Mesenchymal stem cell (in vitro differentiated cells and primary cell): ENCODE measurements around the gene OPCML.
A peak's percentile ranks its signal among the peaks of the same experiment; 100 is the strongest.

ENCODE experiments used
- DNase-seq: peaks from one replicate; pipeline ENCODE4 v3.0.0-alpha.2; 2013
- H2AFZ ChIP-seq: one replicate; pipeline ENCODE4 v1.6.1; 2013; ENCODE audit warnings: low read depth, mild to moderate bottlenecking, control low read depth, inconsistent platforms, low read length, moderate library complexity
- H2AK5ac ChIP-seq: 2 replicates; pipeline ENCODE4 v1.6.1; 2013; ENCODE audit warnings: low read length, moderate library complexity, mild to moderate bottlenecking, inconsistent platforms; ENCODE audit not compliant: severe bottlenecking
- H2BK120ac ChIP-seq: one replicate; pipeline ENCODE4 v1.6.1; 2013; ENCODE audit warnings: low read depth, mild to moderate bottlenecking, inconsistent platforms, low read length, moderate library complexity
- H2BK12ac ChIP-seq, 2 experiments: one replicate each; pipeline ENCODE4 v1.6.1; 2013; ENCODE audit warnings: inconsistent platforms in 2 of 2, low read length in 2 of 2, mild to moderate bottlenecking in 2 of 2, moderate library complexity in 2 of 2, control low read depth in 1 of 2
- H2BK15ac ChIP-seq: one replicate; pipeline ENCODE4 v1.6.1; 2013; ENCODE audit warnings: mild to moderate bottlenecking, low read depth, inconsistent platforms; ENCODE audit not compliant: poor library complexity, severe bottlenecking
- H2BK5ac ChIP-seq: 2 replicates; pipeline ENCODE4 v1.6.1; 2013; ENCODE audit warnings: low read depth, mild to moderate bottlenecking, low read length, control low read depth, inconsistent platforms; ENCODE audit not compliant: poor library complexity, severe bottlenecking
- H3K14ac ChIP-seq, 2 experiments: one replicate each; pipeline ENCODE4 v1.6.1; 2013; ENCODE audit warnings: inconsistent platforms in 2 of 2, low read length in 2 of 2, control low read depth in 1 of 2, mild to moderate bottlenecking in 1 of 2, moderate library complexity in 1 of 2
- H3K18ac ChIP-seq, 2 experiments: one replicate each; pipeline ENCODE4 v1.6.1; 2013; ENCODE audit warnings: inconsistent platforms in 2 of 2, low read length in 2 of 2, control low read depth in 1 of 2, low read depth in 1 of 2, mild to moderate bottlenecking in 1 of 2
- H3K23ac ChIP-seq, 2 experiments: one replicate each; pipeline ENCODE4 v1.6.1; 2013; ENCODE audit warnings: inconsistent platforms in 2 of 2, low read length in 2 of 2, mild to moderate bottlenecking in 2 of 2, moderate library complexity in 2 of 2, control low read depth in 1 of 2
- H3K27ac ChIP-seq: 2 replicates; pipeline ENCODE4 v1.5.1; 2013; ENCODE audit warnings: mild to moderate bottlenecking, moderate library complexity, low read length, control low read depth, inconsistent platforms; ENCODE audit not compliant: poor library complexity, severe bottlenecking
- H3K27me3 ChIP-seq, 2 experiments: 2 replicates each; pipeline versions ENCODE4 v1.6.1 to v1.7.0; 2013; ENCODE audit warnings: low read length in 2 of 2, mild to moderate bottlenecking in 2 of 2, moderate library complexity in 2 of 2, control low read depth in 1 of 2, inconsistent platforms in 1 of 2; ENCODE audit not compliant: control insufficient read depth in 1 of 2, insufficient read depth in 1 of 2
- H3K36me3 ChIP-seq, 2 experiments: 2 replicates each; pipeline versions ENCODE4 v1.6.1 to v1.7.0; 2013; ENCODE audit warnings: low read length in 2 of 2, control low read depth in 1 of 2, inconsistent platforms in 1 of 2, low read depth in 1 of 2, mild to moderate bottlenecking in 1 of 2; ENCODE audit not compliant: insufficient read depth in 2 of 2, control insufficient read depth in 1 of 2
- H3K4ac ChIP-seq, 2 experiments: one replicate each; pipeline ENCODE4 v1.6.1; 2013; ENCODE audit warnings: inconsistent platforms in 2 of 2, low read length in 2 of 2, mild to moderate bottlenecking in 2 of 2, moderate library complexity in 2 of 2, control low read depth in 1 of 2, low read depth in 1 of 2
- H3K4me1 ChIP-seq: 2 replicates; pipeline ENCODE4 v1.6.1; 2013; ENCODE audit warnings: low read depth, low read length, control low read depth; ENCODE audit not compliant: control insufficient read depth, insufficient read depth
- H3K4me2 ChIP-seq: 2 replicates; pipeline ENCODE4 v1.6.1; 2013; ENCODE audit warnings: low read length, mild to moderate bottlenecking, inconsistent platforms; ENCODE audit not compliant: poor library complexity, severe bottlenecking
- H3K4me3 ChIP-seq, 2 experiments: 2 replicates each; pipeline versions ENCODE4 v1.5.1 to v1.7.0; 2013; ENCODE audit warnings: low read length in 2 of 2, mild to moderate bottlenecking in 2 of 2, control low read depth in 1 of 2, low read depth in 1 of 2; ENCODE audit not compliant: insufficient read depth in 1 of 2
- H3K79me1 ChIP-seq: replicated peaks from 2 replicates; pipeline ENCODE4 v1.6.1; 2013; ENCODE audit warnings: mild to moderate bottlenecking, control low read depth, low read length, inconsistent platforms; ENCODE audit not compliant: poor library complexity, severe bottlenecking
- H3K9ac ChIP-seq: 2 replicates; pipeline ENCODE4 v1.7.0; 2013; ENCODE audit warnings: mild to moderate bottlenecking, low read length, moderate library complexity
- H3K9me3 ChIP-seq: 2 replicates; pipeline ENCODE4 v1.7.0; 2013; ENCODE audit warnings: mild to moderate bottlenecking, low read length; ENCODE audit not compliant: control insufficient read depth
- H4K8ac ChIP-seq: one replicate; pipeline ENCODE4 v1.6.1; 2013; ENCODE audit warnings: inconsistent platforms, mild to moderate bottlenecking, low read length, moderate library complexity
- H4K91ac ChIP-seq: one replicate; pipeline ENCODE4 v1.6.1; 2013; ENCODE audit warnings: mild to moderate bottlenecking, low read length, inconsistent platforms
- WGBS: methylation state at CpG from one replicate; pipeline ENCODE4 v1.1.7; 2013; ENCODE audit warnings: mixed read lengths; 5-methylcytosine and 5-hydroxymethylcytosine counted together

OPCML gene

DNA sequence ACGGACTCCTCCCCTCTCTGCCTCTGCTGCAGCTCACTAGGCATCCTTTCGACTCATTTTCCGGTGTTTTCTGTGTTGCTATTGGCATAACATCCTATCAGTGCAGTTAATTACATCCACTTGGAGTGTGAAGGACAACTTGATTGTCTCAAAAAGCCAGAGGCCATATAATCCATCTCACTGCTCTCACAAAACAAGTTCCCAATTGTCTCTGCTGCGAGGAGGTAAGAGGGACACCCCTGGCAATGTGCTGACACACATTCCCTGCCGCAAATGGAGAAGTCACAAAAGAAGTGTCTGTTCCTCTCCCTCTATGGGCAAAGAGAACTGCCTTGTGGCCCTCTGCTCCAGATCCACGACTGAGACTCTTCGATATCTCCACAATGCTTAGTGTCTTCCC, 618.4 kb downstream of the OPCML start:
- H3K4me1 ChIP-seq: no peaks in the 10 kb centered on the region
- H3K4ac ChIP-seq: no peak overlapping the region
- H3K18ac ChIP-seq: no peak overlapping the region
- no peak overlapping the region for H2BK12ac ChIP-seq
- WGBS: 91% methylated on average over 7 of the region's 7 CpGs
- no peak overlapping the region for H2BK120ac ChIP-seq
- H3K79me1 ChIP-seq: no peaks in the 10 kb centered on the region
- H3K36me3 ChIP-seq: no peaks in the 10 kb centered on the region
- H3K4me2 ChIP-seq: no peak overlapping the region
- no peak for DNase-seq
- no peak overlapping the region for H2BK15ac ChIP-seq
- H3K9me3 ChIP-seq: no peaks in the 10 kb centered on the region
- H3K27ac ChIP-seq: no peak overlapping the region
- no peak overlapping the region for H3K14ac ChIP-seq
- H3K27me3 ChIP-seq: no peaks in the 10 kb centered on the region
- H4K8ac ChIP-seq: no peak overlapping the region
- no peak overlapping the region for H2AFZ ChIP-seq
- H4K91ac ChIP-seq: no peak overlapping the region
- no peak overlapping the region for H2AK5ac ChIP-seq
- no peak overlapping the region for H3K23ac ChIP-seq
- no peak overlapping the region for H2BK5ac ChIP-seq
- H3K9ac ChIP-seq: no peak overlapping the region
- H3K4me3 ChIP-seq: no peak overlapping the region

DNA sequence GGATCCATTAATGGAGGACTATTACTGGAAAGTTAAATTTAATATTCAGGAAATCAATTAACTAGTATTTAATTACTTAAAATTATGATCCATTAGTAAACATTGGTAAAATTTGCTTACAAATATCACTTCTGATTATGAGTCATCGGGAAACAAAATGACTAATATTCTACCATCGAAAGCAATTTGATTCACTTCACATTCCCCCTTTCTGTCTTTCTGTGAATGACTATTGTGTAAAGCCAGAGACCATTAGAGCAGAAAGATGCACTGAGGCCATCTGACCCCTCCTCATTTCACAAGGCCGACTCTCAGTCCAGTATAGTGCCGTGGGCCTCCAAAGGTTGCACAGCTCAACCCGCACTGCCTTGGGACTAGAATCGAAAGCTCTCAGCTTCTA, 619.0 kb downstream of the OPCML start:
- Histone ChIP-seq H3K27ac (no peak overlapping the region), H2BK12ac (no peak overlapping the region), H3K18ac (no peak overlapping the region), H3K27me3 (no peaks in the 10 kb centered on the region), H2AFZ (no peak overlapping the region), H3K9ac (no peak overlapping the region), H3K14ac (no peak overlapping the region), H3K23ac (no peak overlapping the region), H4K8ac (no peak overlapping the region), H3K4me2 (no peak overlapping the region), H3K4me3 (no peak overlapping the region), H3K79me1 (no peaks in the 10 kb centered on the region), H4K91ac (no peak overlapping the region), H2AK5ac (no peak overlapping the region), H3K9me3 (no peaks in the 10 kb centered on the region), H3K4ac (no peak overlapping the region), H3K36me3 (no peaks in the 10 kb centered on the region), H3K4me1 (no peaks in the 10 kb centered on the region), H2BK120ac (no peak overlapping the region), H2BK15ac (no peak overlapping the region), H2BK5ac (no peak overlapping the region)
- 96% methylated on average over 6 of the region's 6 CpGs for WGBS
- DNase-seq: no peak

DNA sequence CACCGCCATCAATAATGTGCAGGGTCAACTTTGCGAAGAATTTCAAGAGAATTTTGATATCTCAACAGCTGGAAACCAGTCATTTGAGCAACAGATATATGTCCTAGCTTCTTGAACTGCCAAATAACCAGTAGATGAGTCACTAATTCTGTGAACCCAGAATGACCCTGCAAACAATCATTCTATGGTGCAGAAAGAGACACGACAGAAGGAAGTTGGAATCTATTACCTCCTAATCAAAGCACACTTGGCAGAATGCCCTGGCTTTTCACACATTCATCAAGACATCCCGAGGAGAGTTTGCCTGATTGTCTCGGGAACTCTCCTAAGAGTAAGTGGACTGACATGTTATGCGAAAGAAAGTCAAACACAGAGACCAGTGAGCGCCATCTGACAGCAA, 621.1 kb downstream of the OPCML start:
- Histone ChIP-seq H3K4me2 (no peak overlapping the region), H3K23ac (peak overlapping the region in 1 of 2 experiments; percentile 81), H4K91ac (no peak overlapping the region), H3K27ac (no peak overlapping the region), H4K8ac (no peak overlapping the region), H3K9me3 (no peaks in the 10 kb centered on the region), H3K14ac (peak overlapping the region in 1 of 2 experiments; percentile 57), H3K4ac (no peak overlapping the region), H2BK15ac (no peak overlapping the region), H3K4me3 (no peak overlapping the region), H2AFZ (no peak overlapping the region), H2BK5ac (no peak overlapping the region), H2BK120ac (no peak overlapping the region), H3K4me1 (no peaks in the 10 kb centered on the region), H2AK5ac (no peak overlapping the region), H3K9ac (no peak overlapping the region), H3K27me3 (no peaks in the 10 kb centered on the region), H3K36me3 (no peaks in the 10 kb centered on the region), H3K79me1 (no peaks in the 10 kb centered on the region), H2BK12ac (peak overlapping the region in 1 of 2 experiments; percentile 27), H3K18ac (no peak overlapping the region)
- 32% methylated on average over 7 of the region's 7 CpGs for WGBS
- peak; percentile 56 for DNase-seq

DNA sequence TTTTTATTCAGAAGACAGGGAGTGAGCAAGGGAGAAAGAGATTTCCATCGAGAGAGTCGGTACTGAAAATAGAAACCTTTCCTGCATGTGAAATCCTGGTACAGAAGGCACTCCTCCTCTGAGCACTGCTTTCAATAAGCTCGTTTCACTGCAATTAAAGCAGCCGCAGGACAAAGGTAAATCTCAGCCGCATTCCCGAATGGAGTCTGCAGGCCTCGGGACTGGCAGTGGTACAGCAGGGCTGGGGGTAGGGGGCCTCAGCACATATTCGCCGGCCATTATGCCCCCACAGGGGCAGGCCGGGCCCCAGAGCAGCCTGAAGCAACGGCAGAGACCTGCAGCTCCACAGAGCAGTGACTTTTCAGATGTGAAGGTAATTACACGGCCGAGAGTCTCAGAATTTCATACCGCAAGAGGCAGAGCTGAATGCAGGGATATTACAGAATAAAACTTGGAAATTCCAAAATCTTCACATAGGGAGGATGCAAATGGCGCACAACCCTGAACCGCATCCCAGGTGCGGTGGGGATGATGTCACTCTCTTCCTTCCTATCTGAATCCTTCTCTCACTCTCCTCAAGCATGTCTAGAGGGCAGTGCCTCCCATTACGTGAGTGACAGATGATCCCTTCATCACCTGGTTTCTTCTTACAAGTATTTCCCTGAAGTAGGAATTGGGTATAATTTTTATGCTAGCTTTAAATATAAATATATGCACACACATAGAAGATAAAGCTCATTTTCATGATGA, 622.1 kb downstream of the OPCML start:
- Histone ChIP-seq H2BK15ac (no peak overlapping the region), H3K79me1 (no peaks in the 10 kb centered on the region), H3K23ac (no peak overlapping the region), H3K14ac (no peak overlapping the region), H4K91ac (no peak overlapping the region), H3K27me3 (no peaks in the 10 kb centered on the region), H3K9me3 (no peaks in the 10 kb centered on the region), H3K4ac (no peak overlapping the region), H2AFZ (no peak overlapping the region), H3K18ac (no peak overlapping the region), H3K4me1 (no peaks in the 10 kb centered on the region), H3K27ac (no peak overlapping the region), H2BK120ac (no peak overlapping the region), H2BK5ac (no peak overlapping the region), H3K9ac (no peak overlapping the region), H4K8ac (no peak overlapping the region), H3K4me2 (no peak overlapping the region), H2BK12ac (no peak overlapping the region), H3K4me3 (no peak overlapping the region), H2AK5ac (no peak overlapping the region), H3K36me3 (no peaks in the 10 kb centered on the region)
- 88% methylated on average over 17 of the region's 18 CpGs for WGBS
- DNase-seq: no peak
